NCI-H2081 treated with DMSO at 0.1 percent for 48 hours (cell line): ENCODE measurements around the gene CCDC3.

ENCODE experiments used
- DNase-seq: peaks from one replicate; lab custom pipeline; 2025; lab: John Stamatoyannopoulos, UW

Gene CCDC3

GRCh38 chr10:12961416-12962205, 39.9 kb downstream of the CCDC3 start:
- no peak for DNase-seq

GRCh38 chr10:12960941-12961340, 40.6 kb downstream of the CCDC3 start:
- no peak for DNase-seq

GRCh38 chr10:12960334-12960898, 41.1 kb downstream of the CCDC3 start:
- DNase-seq: no peak

- DNase-seq: no peak
These were observed 42.9 kb downstream of the CCDC3 start for GRCh38 chr10:12958546-12959110.

- no peak for DNase-seq
These were observed 44.4 kb downstream of the CCDC3 start for GRCh38 chr10:12957081-12957480.

- no peak for DNase-seq
These were observed 46.6 kb downstream of the CCDC3 start for GRCh38 chr10:12954866-12955265.

- no peak for DNase-seq
These were observed 50.9 kb downstream of the CCDC3 start for GRCh38 chr10:12950583-12951128.

- no peak for DNase-seq
These were observed 52.3 kb downstream of the CCDC3 start for GRCh38 chr10:12949248-12949647.

- DNase-seq: no peak
These were observed 53.8 kb downstream of the CCDC3 start for GRCh38 chr10:12947741-12948140.

- DNase-seq: no peak
These were observed 55.1 kb downstream of the CCDC3 start for GRCh38 chr10:12946372-12946771.

GRCh38 chr10:12945690-12946359, 55.7 kb downstream of the CCDC3 start:
- no peak for DNase-seq

GRCh38 chr10:12944931-12945330, 56.6 kb downstream of the CCDC3 start:
- DNase-seq: no peak

- DNase-seq: no peak
These were observed 58.1 kb downstream of the CCDC3 start for GRCh38 chr10:12943425-12943824.

- no peak for DNase-seq
These were observed 59.5 kb downstream of the CCDC3 start for GRCh38 chr10:12941966-12942365.

- no peak for DNase-seq
These were observed 60.7 kb downstream of the CCDC3 start for GRCh38 chr10:12940791-12941190.

- no peak for DNase-seq
These were observed 63.2 kb downstream of the CCDC3 start for GRCh38 chr10:12938271-12938670.

GRCh38 chr10:12937527-12937926, 64.0 kb downstream of the CCDC3 start:
- DNase-seq: no peak

- DNase-seq: no peak
These were observed 66.7 kb downstream of the CCDC3 start for GRCh38 chr10:12934777-12935176.

GRCh38 chr10:12929381-12929780, 72.1 kb downstream of the CCDC3 start:
- no peak for DNase-seq

GRCh38 chr10:12928571-12928970, 72.9 kb downstream of the CCDC3 start:
- no peak for DNase-seq

GRCh38 chr10:12927896-12928295, 73.6 kb downstream of the CCDC3 start:
- no peak for DNase-seq

GRCh38 chr10:12925845-12926244, 75.7 kb downstream of the CCDC3 start:
- no peak for DNase-seq

- no peak for DNase-seq
These were observed 76.6 kb downstream of the CCDC3 start for GRCh38 chr10:12924911-12925310.
